ENCODE data around the gene MLIP. TPM values are rescaled to one million over a fixed set of nuclear protein-coding genes. Genes with fewer than 3 reads are reported as not detected.

MLIP gene
- total and polyA plus RNA-seq, 4 donors = 1.5 to 2.6 (median 2.2) TPM; not detected in 1

DNA sequence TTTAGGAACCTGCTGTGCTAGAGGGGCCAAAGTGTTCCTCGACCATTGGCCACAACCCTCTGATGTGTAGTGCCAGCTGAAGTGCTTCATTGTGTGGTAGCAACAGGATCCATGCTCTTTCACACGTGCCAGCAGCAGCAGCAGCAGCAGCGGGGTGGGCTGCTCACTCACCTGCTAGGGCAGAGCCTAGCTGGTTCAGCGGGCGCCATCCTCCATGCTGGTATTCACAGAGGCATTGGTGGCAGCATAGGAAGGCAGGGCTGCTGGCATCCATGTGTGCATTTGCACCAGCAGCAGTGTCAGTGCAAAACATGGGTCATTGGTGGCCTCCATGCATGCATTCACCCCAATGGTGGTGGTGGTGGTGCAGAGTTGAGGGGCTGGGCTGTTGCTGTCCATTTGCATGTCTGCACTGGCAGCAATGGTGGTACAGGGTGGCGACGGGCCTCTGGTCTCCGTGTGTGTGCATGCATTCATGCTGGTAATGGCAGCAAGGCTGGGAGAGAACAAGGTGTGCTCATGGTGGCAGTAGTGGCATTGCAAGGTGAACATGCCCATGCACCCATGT is 183.8 kb downstream of the MLIP start:
- ATAC-seq (ENCODE audit: low FRiP score) (peak; percentile 26), DNase-seq (no peak)
- no peaks in the 10 kb centered on the region for H3K4me1 ChIP-seq (ENCODE audit: control insufficient read depth in 1 of 2, insufficient read depth in 2 of 2, low read length in 2 of 2)
- no peak overlapping the region for H3K4me3 ChIP-seq (ENCODE audit: low read length in 2 of 2)
- H3K36me3 ChIP-seq (ENCODE audit: control insufficient read depth in 1 of 2, insufficient read depth in 2 of 2, low read length in 1 of 2) = no peaks in the 10 kb centered on the region
- no peaks in the 10 kb centered on the region for H3K9me3 ChIP-seq (ENCODE audit: control insufficient read depth, low read length)
- intact Hi-C loops (cut with DNase I) = no loop called here
- H3K27me3 ChIP-seq (ENCODE audit: control insufficient read depth in 1 of 2, insufficient read depth in 2 of 2, low read length in 1 of 2) = no peaks in the 10 kb centered on the region
- no peak overlapping the region for H3K27ac ChIP-seq (ENCODE audit: low read depth in 1 of 2, low read length in 2 of 2)
- 94 to 95% methylated on average over 8 of the region's 8 CpGs for WGBS, 2 donors

DNA sequence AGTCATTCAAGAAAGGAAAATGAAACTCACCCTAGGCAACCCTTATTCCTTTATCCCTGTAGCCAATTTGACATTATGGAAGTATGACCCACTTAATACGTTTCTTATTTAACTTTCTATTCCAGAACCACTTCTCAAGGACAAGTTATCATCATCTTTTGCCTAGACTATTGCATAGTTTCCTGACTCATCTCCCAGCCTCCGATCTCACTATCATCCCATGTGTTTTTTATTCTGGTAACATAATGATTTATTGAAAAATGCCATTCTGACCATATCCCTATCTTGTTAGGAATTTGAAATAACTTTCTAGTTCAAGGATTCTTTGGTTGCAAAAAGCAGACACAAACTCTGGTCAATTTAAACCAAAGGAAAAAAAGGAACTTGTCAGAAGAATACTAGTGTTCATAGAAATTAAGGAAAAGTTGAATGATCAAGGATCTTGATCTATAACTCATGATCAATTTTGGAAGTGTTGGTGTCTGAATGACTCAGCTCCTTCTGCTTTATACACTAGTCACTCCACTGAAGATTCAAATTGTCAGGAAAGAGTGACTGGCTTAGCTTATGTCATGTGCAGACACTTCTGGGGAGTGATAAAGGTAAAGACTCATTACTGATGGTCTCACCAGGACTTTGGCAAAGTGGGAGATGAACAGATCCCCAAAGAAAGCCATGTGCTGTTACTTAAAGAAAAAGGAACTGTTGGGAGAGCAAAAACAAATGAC is 188.5 kb downstream of the MLIP start:
- ATAC-seq (ENCODE audit: low FRiP score) (no peak), DNase-seq (no peak)
- intact Hi-C loops (cut with DNase I) = no loop called here
- H3K36me3 ChIP-seq (ENCODE audit: control insufficient read depth in 1 of 2, insufficient read depth in 2 of 2, low read length in 1 of 2) = no peaks in the 10 kb centered on the region
- H3K4me1 ChIP-seq (ENCODE audit: control insufficient read depth in 1 of 2, insufficient read depth in 2 of 2, low read length in 2 of 2) = no peaks in the 10 kb centered on the region
- no peak overlapping the region for H3K27ac ChIP-seq (ENCODE audit: low read depth in 1 of 2, low read length in 2 of 2)
- no peak overlapping the region for H3K4me3 ChIP-seq (ENCODE audit: low read length in 2 of 2)
- H3K9me3 ChIP-seq (ENCODE audit: control insufficient read depth, low read length) = no peaks in the 10 kb centered on the region
- WGBS, 2 donors = 85 to 88% methylated on average over 2 of the region's 2 CpGs
- no peaks in the 10 kb centered on the region for H3K27me3 ChIP-seq (ENCODE audit: control insufficient read depth in 1 of 2, insufficient read depth in 2 of 2, low read length in 1 of 2)

GRCh38 chr6:54301770-54302169 is 190.5 kb downstream of the MLIP start:
- ATAC-seq (ENCODE audit: low FRiP score) (no peak), DNase-seq (no peak)
- intact Hi-C loops (cut with DNase I) = no loop called here
- Histone ChIP-seq H3K27ac (ENCODE audit: low read depth in 1 of 2, low read length in 2 of 2) (no peak overlapping the region), H3K9me3 (ENCODE audit: control insufficient read depth, low read length) (no peaks in the 10 kb centered on the region), H3K4me3 (ENCODE audit: low read length in 2 of 2) (no peak overlapping the region), H3K4me1 (ENCODE audit: control insufficient read depth in 1 of 2, insufficient read depth in 2 of 2, low read length in 2 of 2) (no peaks in the 10 kb centered on the region), H3K36me3 (ENCODE audit: control insufficient read depth in 1 of 2, insufficient read depth in 2 of 2, low read length in 1 of 2) (no peaks in the 10 kb centered on the region), H3K27me3 (ENCODE audit: control insufficient read depth in 1 of 2, insufficient read depth in 2 of 2, low read length in 1 of 2) (no peaks in the 10 kb centered on the region)

DNA sequence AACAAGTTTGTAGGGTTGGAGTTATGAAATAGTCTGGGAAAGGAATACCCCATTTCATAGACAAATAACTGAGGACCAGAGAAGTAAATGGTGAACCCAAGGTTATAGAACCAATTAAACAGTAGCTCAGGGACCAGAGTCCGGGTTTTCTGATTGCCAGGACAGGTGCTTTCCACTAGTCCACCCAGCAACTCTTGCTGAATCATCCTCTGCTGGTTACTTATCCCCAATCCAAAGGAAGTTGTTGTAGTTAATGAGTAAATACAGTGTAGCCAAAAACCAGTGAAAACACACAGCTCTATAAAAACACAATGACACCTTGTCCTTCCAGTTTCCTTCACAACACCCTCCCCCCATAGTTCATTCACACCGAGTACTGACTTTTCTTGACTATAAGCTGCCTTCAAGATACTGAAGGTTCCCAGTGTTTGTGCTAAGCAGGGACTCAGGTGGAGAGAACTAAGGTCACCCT is 196.2 kb downstream of the MLIP start:
- peaks cover 2% of the 10 kb centered on the region for H3K9me3 ChIP-seq (ENCODE audit: control insufficient read depth, low read length)
- H3K36me3 ChIP-seq (ENCODE audit: control insufficient read depth in 1 of 2, insufficient read depth in 2 of 2, low read length in 1 of 2) = no peaks in the 10 kb centered on the region
- ATAC-seq (ENCODE audit: low FRiP score) (no peak), DNase-seq (no peak)
- intact Hi-C loops (cut with DNase I) = no loop called here
- H3K4me3 ChIP-seq (ENCODE audit: low read length in 2 of 2) = no peak overlapping the region
- no peak overlapping the region for H3K27ac ChIP-seq (ENCODE audit: low read depth in 1 of 2, low read length in 2 of 2)
- WGBS, 2 donors = 74 to 78% methylated on average over 2 of the region's 2 CpGs
- H3K27me3 ChIP-seq (ENCODE audit: control insufficient read depth in 1 of 2, insufficient read depth in 2 of 2, low read length in 1 of 2) = no peaks in the 10 kb centered on the region
- H3K4me1 ChIP-seq (ENCODE audit: control insufficient read depth in 1 of 2, insufficient read depth in 2 of 2, low read length in 2 of 2) = no peaks in the 10 kb centered on the region

- intact Hi-C loops (cut with DNase I) = no loop called here
- 82 to 85% methylated on average over 10 of the region's 10 CpGs for WGBS, 2 donors
- DNase-seq (no peak), ATAC-seq (ENCODE audit: low FRiP score) (no peak)
- no peak within 1 kb of the TSS for H3K4me3 ChIP-seq (ENCODE audit: low read length in 2 of 2)
- H3K4me1 ChIP-seq (ENCODE audit: control insufficient read depth in 1 of 2, insufficient read depth in 2 of 2, low read length in 2 of 2) = no peaks in the 10 kb centered on the region
- peaks cover 2% of the 10 kb centered on the region for H3K9me3 ChIP-seq (ENCODE audit: control insufficient read depth, low read length)
- H3K27me3 ChIP-seq (ENCODE audit: control insufficient read depth in 1 of 2, insufficient read depth in 2 of 2, low read length in 1 of 2) = no peaks in the 10 kb centered on the region
- no peaks in the 10 kb centered on the region for H3K36me3 ChIP-seq (ENCODE audit: control insufficient read depth in 1 of 2, insufficient read depth in 2 of 2, low read length in 1 of 2)
- no peak within 1 kb of the TSS for H3K27ac ChIP-seq (ENCODE audit: low read depth in 1 of 2, low read length in 2 of 2)
Observed at GRCh38 chr6:54308289-54308985, 197.2 kb downstream of the MLIP start, which contains the start of gene TINAG. Gene TINAG, plus strand, starts transcription at chr6:54308441. Its CDS starts 110 bp downstream, at chr6:54308551.

DNA sequence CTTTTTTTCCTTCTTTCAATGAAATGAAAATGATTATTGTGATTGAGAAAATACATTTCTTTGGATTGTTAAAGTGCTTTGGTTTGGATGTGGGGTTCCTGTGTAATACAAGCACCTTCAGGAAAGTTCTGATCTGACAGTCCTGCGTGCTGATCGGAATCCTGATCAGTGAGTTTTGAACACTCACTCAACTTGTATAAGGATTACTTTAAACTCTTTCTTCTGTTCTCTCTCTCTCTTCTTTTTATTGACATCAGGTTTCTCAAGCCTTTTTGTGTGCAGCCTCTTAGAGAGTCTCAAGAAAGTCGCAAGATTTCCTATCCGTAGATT is 197.7 kb downstream of the MLIP start:
- no peak overlapping the region for H3K4me3 ChIP-seq (ENCODE audit: low read length in 2 of 2)
- H3K27ac ChIP-seq (ENCODE audit: low read depth in 1 of 2, low read length in 2 of 2) = no peak overlapping the region
- ATAC-seq (ENCODE audit: low FRiP score) (no peak), DNase-seq (no peak)
- intact Hi-C loops (cut with DNase I) = no loop called here
- WGBS, 2 donors = 87 to 93% methylated on average over 4 of the region's 4 CpGs
- no peaks in the 10 kb centered on the region for H3K36me3 ChIP-seq (ENCODE audit: control insufficient read depth in 1 of 2, insufficient read depth in 2 of 2, low read length in 1 of 2)
- no peaks in the 10 kb centered on the region for H3K4me1 ChIP-seq (ENCODE audit: control insufficient read depth in 1 of 2, insufficient read depth in 2 of 2, low read length in 2 of 2)
- peaks cover 2% of the 10 kb centered on the region for H3K9me3 ChIP-seq (ENCODE audit: control insufficient read depth, low read length)
- no peaks in the 10 kb centered on the region for H3K27me3 ChIP-seq (ENCODE audit: control insufficient read depth in 1 of 2, insufficient read depth in 2 of 2, low read length in 1 of 2)

DNA sequence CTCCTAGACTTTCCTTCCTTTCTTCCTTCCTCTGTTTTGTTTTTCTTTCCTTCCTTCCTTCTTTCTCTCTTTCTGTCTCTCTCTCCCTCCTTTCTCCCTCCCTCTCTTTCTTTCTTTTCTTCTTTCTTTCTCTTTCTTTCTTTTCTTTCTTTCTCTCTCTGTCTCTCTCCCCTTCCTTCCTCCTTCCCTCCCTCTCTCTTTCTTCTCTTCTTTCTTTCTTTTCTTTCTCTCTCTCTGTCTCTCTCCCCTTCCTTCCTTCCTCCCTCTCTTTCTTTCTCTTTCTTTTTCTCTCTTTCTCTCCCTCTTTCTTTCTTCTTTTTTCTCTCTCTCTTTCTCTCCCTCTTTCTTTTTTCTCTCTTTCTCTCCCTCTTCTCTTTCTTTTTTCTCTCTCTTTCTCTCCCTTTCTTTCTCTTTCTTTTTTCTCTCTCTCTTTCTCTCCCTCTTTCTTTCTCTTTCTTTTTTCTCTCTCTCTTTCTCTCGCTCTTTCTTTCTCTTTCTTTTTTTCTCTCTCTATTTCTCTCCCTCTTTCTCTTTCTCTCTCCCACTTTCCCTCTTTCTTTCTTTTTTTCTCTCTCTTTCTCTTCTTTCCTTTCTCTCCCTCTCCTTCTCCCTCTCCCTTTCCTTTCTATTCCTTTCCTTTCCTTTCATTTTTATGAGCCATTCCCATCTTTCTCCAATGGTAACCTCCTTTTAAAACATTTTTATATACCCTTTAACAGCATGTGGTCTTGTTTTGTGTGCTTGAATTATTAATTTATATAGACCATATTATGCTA is 199.3 kb downstream of the MLIP start:
- Histone ChIP-seq H3K4me1 (ENCODE audit: control insufficient read depth in 1 of 2, insufficient read depth in 2 of 2, low read length in 2 of 2) (no peaks in the 10 kb centered on the region), H3K27ac (ENCODE audit: low read depth in 1 of 2, low read length in 2 of 2) (no peak overlapping the region), H3K27me3 (ENCODE audit: control insufficient read depth in 1 of 2, insufficient read depth in 2 of 2, low read length in 1 of 2) (no peaks in the 10 kb centered on the region), H3K9me3 (ENCODE audit: control insufficient read depth, low read length) (peaks cover 2% of the 10 kb centered on the region), H3K36me3 (ENCODE audit: control insufficient read depth in 1 of 2, insufficient read depth in 2 of 2, low read length in 1 of 2) (no peaks in the 10 kb centered on the region), H3K4me3 (ENCODE audit: low read length in 2 of 2) (no peak overlapping the region)
- ATAC-seq (ENCODE audit: low FRiP score) (no peak), DNase-seq (no peak)
- 78 to 88% methylated on average over 1 of the region's 1 CpG for WGBS, 2 donors
- intact Hi-C loops (cut with DNase I) = no loop called here

- no peaks in the 10 kb centered on the region for H3K36me3 ChIP-seq (ENCODE audit: control insufficient read depth in 1 of 2, insufficient read depth in 2 of 2, low read length in 1 of 2)
- intact Hi-C loops (cut with DNase I) = no loop called here
Observed at GRCh38 chr6:54315656-54316055, 204.4 kb downstream of the MLIP start.

More at GRCh38 chr6:54315656-54316055, 204.4 kb downstream of the MLIP start:
- WGBS, 2 donors = 78 to 82% methylated on average over 4 of the region's 4 CpGs
- no peak for ATAC-seq (ENCODE audit: low FRiP score)
- Histone ChIP-seq H3K9me3 (ENCODE audit: control insufficient read depth, low read length) (peaks cover 1% of the 10 kb centered on the region), H3K4me3 (ENCODE audit: low read length in 2 of 2) (no peak overlapping the region), H3K27me3 (ENCODE audit: control insufficient read depth in 1 of 2, insufficient read depth in 2 of 2, low read length in 1 of 2) (no peaks in the 10 kb centered on the region), H3K27ac (ENCODE audit: low read depth in 1 of 2, low read length in 2 of 2) (no peak overlapping the region), H3K4me1 (ENCODE audit: control insufficient read depth in 1 of 2, insufficient read depth in 2 of 2, low read length in 2 of 2) (no peaks in the 10 kb centered on the region)
- DNase-seq = no peak
